Measurements from ENCODE around the gene DAB2IP.
A peak's percentile ranks its signal among the peaks of the same experiment; 100 is the strongest.
"Not testable (repeated sequence)": the region's sequence is repeated elsewhere in the genome, so short reads cannot be mapped to it uniquely, and the experiment has no call there.

The DAB2IP gene

DNA sequence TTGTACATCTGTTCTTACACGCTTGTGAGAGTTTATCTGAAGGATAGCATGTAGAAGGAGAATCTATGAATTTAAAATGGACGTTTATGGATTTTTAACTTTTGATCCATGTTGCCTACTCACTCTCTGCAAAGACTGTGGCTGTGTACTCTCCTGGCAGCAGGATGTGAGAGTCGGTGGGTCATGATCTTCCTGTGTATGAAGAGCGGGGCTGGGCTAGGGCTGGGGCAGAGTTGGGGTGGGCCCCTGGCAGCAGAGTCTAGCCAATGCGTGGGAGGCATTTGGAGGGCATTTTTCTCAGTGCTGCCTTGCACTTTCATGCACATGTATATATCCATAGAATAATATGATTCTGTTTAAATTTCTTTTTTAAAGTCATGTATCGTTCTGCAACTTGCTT, 24.0 kb upstream of the DAB2IP start:
- no peak for DNase-seq

DNA sequence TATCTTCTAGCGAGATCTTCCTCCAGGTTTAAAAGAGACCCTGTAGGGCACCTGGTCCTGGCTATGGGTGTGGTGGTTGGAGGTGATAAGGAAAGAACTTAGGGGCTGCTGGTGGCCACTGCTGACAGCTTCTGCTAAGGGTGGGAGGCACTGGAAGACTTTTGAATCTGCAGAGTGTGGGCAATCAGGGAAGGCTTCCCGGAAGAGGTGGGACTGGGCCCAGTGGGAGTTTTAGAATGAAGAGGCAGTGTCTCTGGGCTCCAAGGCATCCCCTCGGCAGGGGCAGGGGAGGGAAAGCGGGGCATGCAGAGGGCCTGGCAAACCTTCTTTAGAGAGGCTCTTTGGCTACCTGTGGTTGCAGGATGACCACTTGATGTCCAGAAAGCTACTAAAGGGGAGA, 23.0 kb upstream of the DAB2IP start:
- no peak for DNase-seq

DNA sequence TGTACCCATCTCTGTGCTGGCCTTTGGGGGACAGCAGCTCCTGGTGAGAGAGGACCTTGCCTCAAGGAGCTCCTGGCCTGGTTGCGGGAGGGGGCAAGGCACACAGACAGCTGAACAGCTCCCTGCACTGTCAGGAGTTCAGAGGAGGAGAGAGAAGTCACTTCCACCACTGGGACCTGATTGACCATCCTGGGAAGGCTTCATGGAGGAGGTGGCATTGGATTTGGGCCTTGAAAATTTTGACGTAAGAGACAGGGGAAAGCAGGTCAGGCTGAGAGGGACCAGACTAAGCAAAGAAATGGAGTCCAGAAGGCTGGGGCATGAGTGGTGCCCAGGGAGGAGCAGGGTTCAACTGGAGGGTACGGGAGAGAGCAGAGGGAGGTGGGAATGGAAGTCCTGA, 20.3 kb upstream of the DAB2IP start:
- DNase-seq: no peak

DNA sequence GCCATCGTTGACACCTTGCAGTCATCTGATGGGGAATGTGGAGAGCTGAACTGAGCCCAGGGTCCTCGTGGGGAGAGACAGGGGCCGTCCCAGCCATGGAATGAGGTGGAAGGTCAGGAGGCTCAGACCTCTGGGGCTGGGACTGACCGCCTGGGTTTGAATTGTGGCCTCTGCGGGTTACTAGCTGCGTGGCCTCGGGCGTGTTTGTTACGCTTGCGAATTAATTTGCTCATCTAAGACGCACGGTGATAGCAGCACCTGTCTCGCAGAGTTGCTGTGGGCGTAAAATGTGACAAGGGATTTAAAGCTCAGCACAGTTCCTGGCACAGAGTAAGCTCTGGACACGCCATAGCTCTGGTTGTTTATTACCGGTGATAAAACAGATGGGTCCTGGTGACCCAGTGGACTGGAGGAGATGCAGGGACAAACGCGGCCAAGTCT, 19.4 kb upstream of the DAB2IP start:
- no peak for DNase-seq

DNA sequence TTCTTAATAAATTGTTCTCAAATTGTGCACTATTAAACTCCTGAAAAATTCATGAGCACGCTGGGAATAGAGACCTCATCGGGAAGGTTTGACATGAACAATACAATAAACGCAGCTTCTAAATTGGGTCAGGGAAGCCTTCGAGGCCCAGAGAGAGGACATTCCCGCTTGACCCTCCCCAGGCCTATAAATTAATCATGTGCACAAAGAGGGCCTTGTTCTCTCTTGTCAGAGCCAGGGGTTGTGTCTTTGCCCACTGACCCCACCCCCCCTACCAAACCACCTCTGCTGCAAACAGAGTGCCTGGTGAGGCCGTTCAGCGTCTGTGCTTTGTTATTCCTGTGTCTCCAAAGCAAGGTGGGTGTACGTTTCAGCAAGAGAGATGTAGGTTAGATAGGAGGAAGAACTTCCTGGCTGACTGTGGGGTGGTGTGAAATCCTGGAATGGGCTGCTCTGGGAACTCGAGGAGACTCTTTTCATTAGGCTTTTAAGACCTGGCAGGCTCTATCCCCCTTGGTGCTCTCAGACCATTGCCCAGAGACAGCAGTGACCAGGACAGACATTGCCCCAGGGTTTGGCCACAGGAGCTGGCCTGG, 18.2 kb upstream of the DAB2IP start:
- no peak for DNase-seq

DNA sequence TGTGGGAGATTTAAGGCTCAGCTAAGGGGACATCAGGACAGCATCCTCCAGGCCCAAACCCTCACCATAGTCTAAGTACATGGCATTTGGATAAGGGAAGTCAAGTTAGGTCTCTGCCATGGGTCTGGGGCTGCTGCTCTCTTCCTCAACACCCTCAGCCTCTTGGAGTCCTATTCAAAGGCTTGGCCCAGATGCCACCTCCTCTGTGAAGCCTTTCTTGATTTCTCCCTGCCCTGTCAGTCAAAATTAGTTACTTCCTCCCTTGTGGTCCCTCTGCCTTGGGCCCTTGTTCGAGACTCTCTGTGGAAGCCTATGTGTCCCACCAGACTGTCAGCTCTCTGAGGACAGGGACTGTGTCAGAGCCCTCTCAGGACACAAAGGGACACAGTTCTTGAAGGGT, 17.7 kb upstream of the DAB2IP start:
- DNase-seq: no peak

DNA sequence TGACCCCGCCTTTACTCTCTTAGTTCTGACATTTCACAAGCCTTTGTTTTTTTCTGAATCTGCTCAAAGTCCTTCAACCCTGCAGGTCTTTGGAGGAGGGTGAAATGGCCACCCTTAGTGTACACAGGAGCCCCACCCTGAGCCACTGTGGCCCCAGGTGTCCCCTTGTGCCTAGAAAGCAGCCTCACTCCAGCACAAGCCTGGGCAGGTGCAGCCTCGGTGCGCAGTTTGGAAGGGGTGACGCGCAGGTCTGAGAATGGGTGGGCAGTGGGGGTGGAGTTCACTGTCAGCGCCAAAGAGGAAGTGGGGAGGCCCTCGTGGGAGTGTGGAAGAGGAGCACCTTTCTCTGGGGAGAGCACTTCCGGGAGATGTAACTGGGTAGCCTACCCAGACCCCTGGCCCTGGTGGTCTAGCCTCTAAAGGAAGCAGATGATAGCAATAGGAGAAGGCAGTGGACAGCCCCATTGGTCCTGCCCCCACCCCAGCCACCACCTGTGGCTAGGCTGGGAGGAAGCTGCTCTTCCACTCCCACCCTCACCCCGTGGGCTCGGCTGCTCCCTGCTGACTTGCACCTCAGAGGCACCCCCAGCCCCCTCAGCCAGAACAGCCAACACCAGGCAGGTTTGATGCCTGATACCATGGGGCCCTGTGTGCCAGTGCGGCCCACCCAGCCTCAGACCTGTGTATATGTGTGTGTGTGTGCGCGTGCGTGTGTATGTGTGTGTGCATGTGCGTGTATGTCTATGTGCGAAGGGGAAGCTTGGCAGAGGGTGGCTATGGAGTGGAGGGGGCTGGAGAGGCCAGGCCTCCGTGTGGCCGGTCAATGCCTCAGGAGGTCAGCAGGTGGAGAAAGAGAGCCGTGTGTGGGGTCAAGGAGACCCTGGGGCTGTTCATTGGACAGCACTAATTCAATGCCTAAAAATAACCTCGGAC, 16.8 kb upstream of the DAB2IP start:
- DNase-seq: no peak

DNA sequence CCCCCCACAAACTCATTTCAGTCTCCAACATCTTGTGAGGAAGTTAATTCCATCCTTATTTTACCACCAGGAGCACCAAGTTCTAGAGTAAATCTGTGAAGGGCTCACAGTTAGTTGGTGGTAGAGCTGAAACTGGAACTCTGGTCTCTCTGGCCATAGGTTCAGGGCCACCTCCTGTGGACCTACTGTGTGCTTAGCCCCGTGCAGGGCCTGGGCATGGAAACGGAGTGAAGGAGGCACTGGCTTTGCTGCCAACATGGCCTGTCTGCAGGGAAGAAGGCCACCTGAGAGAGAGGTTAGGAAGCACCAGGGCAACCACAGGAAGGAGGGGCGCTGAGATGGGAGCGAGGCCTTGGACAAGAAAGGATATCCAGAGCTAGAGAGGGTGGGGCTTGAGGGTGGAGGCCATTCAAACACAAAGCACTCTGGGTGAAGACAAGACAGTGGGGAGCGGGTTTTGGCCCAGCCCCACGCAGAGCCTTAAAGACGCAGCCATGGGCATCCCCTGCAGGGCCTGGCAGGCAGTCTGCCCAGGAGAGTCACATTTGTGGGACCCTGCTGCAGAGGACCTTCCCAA, 16.0 kb upstream of the DAB2IP start:
- DNase-seq: no peak

DNA sequence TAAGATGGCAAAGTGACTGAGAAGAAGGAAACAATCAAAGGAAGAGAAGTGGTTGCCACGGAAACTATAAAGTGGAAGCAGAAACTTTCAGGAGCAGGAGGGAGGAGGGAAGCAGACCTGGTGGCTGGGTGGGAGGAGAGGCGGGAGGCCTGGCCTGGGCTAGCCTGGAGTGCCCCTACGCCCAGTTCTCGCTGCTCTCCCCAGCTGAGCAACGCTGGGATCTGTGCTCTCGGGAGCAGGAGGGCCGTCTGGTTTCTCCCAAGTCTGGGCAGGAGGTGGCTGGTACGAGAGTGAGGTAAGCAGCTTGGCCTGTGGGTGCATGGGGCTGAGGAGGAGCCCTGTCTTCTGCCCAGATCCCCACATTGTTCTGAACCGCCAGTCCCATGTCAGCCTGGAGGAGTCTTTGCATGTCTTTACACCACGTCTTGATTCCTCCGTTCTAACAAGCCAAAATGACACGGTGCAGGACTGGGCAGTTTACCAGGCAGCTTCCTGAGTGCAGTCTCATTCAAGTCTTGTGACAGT, 15.0 kb upstream of the DAB2IP start:
- no peak for DNase-seq

DNA sequence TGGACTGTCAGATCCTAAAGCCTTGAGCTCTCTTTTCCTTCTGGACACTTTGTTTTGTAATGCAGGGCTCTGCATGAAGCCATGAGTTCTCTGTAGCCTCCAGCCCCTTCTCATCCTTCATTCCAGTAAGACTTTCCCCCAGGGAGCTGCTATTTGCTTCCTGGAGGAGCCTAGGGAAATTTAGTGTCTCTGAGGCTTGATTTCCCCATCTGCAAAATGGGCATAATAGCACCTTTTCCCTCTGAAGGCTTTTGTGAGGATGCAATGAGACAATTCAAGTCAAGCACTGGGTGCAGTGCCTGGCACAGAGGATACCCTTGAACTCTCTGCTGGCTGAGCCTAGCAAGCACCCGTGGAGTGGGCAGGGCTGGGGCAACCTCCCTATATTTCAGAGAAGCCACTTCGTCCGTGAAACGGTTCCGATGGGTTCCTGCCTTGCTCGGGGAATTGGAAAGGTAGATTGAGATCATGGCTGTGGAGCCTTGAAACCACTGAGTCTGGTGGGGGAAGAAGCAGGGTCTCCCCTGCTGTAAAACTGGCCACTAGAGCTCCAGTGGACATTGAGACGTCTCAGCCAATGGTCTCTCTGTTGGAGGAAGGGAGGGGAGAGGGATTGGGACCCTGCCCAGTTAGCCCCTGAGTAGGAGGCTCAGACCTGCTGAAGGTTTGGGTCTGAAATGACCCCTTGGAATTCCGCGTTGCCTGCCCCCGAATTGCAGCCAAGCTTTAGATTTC, 14.3 kb upstream of the DAB2IP start:
- DNase-seq: no peak

DNA sequence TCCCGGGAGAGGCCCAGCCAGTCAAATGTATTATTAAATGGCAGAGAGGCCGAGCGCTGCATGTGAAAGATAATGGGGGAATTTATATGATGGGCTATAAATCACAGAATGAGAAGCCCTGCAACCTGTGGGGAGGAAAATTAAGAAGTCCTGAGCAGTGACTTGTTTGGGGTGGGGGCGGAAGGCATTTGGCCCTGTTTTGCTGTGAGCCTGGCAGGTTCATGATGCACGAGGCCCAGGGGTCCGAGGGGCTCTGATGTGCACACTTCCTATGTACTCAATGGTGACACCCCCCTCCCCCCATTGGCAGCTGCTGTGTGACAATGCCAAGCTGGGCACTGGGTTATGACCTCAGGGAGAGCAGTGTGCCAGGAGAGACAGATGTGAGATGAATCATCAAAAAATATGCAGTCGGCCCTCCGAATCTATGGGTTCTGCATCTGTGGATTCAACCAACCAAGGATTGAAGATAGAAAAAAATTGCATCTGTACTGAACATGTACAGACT, 13.7 kb upstream of the DAB2IP start:
- DNase-seq: no peak

DNA sequence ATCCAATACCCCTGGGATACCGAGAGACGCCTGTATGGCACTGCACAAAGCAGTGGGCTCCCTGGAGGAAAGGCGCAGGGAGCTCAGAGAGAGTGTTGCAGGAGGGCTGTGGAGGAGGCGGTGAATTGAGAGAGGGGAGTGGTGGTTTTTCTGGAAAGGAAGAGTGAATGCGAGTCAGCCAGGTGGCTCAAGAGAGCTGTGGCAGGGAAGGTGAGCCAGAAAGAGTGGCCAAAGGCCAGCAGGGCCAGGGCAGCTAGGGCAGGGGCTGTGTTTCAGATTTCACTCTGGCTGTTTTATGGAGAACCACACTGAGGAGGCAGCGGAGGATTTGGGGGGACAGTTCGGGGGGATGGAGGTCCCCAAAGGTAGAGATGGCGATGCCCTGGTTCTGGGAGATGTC, 13.0 kb upstream of the DAB2IP start:
- no peak for DNase-seq

DNA sequence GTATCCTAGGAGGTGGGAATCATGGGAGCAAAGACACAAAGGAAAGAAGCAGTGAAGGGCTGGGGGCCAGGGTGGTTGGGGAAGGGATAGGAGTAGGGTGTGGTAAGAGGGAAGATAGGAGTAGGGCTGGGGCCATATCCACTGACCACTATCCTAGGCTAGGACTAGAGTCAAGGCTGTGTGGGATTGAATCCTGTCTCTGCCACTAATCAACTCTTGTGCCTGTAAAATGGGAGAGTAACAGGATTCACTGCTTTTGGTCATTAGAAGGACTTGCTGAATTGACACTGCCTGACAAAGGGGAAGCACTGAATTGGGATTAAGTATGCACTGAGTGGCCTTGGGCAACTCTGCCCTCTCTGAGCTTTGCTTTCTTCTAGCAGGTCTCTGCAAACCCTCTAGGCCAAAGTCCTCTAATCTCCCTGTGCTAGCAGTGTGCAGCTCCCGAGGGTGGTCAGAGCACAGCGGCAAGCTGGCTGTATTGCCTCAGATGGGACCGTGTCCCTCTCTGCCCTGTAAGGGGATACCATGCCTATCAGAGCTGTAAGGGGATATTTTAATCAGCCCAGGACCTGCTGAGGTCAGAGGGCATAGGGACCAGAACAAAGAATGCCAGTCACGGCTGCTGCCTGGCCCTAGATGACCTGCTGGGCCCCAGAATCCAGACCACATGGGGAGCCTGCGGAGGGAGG, 12.4 kb upstream of the DAB2IP start:
- DNase-seq: no peak

DNA sequence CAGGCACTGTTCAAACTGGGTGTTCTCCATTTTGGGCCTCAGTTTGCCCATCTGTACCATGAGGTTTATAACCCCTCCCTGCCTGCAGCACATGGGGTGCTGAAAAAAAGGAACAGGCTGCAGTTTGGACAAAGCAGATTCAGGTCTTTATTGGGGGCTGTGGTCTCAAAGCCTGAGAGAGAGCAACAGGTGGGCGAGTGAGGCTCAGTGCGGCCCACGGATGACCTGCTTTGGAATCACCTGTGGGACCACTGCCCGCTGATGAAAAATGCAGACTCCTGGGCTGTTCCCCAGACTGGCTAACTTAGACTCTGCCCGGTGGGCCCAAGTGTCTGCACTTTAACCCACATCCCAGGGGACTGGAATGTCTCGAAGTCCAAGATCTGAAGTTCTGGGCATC, 11.8 kb upstream of the DAB2IP start:
- no peak for DNase-seq

DNA sequence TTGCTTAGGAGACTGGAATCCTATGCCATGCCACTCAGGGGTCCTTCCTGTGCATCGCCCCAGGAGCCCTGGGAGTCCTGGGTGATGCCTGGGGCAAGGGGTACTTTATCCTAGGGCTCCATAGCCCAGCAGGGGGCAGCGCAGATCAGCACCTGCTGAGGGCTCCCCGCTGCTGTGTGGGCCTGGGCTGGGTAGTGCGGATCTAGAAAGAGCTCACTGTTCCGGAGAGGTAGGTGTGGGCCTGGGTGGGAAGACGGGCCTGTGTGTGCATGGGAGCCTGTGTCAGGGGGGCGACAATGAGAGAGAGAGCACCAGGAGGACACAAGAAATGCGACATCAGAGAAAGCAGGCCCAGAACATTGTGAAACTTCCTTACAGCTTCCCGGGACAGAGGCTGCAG, 11.4 kb upstream of the DAB2IP start:
- DNase-seq: peak; percentile 45

DNA sequence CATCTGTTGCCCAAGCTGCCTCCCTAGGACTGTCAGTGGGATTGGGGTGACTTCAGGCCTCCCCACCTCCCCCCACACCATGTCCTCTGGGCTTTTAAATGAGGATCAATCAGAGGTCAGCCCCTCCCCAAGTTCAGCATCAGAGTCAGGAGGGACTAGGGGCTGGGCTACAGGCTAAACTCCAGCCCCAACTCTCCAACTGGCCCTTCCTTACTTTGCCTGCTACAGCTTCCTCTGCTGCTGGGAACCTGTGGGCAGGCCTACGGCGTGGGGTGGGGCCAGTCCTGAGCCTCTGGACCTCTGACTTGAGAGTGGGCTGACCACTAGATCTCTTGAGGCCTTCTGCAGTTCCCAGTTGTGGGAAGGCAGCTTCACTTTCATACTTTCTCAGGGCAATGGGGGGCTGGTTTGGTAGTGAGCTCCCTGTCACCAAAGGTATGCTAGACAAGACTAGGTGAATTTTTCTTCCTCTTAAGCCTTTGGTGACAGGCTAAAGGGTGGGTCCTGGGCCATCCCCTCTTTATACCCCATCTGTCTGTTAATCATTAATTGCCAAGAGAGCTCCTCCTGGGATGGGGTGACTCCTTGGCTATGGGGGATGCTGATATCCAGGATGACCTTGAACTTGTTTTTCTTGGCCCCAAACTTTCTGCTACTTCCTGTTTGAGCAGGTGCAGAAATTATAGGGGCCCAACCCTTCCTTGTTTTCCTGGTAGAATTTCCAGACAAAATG, 10.8 kb upstream of the DAB2IP start:
- no peak for DNase-seq

DNA sequence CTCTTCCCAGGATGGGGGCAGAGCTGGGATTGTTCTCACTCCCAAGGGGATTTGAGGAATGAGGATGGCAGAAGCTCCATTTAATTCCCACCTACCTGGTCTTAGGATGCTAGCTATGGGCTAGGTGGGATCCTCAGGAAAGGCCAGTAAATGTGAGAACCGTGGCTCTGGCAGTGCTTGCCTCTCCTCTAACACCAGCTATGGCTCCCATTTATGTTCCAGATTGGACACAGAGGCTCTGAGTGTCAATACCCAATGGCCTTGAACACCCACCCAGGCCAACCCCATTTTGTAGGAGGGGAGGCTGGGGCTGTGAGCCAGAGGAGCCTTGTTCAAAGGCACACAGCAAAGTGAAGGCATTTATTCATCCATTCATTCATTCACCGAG, 10.2 kb upstream of the DAB2IP start:
- no peak for DNase-seq

DNA sequence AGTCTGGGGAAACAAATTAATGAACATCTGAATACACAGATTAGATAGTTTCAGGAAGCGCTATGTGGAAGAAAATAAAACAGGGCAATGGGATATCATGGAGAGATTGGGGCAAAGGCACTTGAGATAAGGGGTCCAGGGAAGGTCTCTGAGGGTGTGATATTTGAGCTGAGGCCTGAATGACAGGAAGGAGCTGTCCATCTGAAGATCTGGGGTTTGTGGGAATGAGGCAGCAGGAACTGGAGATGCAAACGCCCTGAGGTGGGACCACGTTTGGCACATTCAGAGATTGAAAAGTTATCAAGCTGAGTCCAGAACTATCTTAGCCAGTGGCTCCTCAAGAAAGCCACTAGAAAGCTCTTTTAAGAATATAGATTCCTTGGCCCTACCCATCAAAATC, 8.7 kb upstream of the DAB2IP start:
- no peak for DNase-seq

DNA sequence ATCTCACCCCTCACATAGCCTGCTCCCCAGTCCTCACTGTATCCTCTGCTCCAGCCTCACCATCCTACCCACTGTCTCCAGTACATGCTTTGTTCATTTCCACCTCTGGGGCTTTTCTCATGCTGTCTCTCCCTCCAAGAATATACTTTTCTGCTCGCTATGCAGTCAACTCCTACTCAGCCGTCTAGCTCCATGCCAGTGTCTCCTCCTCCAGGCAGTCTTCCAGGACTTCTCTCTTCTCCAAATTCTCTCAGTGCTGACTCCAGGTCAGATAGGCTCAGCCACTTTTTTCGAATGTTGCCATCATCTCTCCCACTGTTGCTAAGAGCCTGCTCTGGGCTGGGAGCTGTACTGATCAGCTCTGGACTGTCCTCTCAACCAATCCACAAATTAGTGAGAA, 8.0 kb upstream of the DAB2IP start:
- no peak for DNase-seq

DNA sequence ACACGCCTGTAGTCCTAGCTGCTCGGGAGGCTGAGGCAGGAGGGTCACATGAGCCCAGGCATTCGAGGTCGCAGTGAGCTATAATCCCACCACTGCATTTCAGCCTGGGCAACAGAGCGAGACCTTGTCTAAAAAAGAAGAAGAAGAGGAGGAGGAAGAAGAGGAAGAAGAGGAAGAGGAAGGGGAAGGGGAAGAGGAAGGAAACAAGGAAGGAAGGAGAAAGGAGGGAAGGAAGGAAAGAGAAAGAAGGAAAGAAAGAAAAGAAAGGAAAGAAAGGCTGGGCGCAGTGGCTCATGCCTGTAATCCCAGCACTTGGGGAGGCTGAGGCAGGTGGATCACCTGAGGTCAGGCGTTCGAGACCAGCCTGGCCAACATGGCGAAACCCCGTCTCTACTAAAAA, 7.4 kb upstream of the DAB2IP start:
- DNase-seq: not testable (repeated sequence)

DNA sequence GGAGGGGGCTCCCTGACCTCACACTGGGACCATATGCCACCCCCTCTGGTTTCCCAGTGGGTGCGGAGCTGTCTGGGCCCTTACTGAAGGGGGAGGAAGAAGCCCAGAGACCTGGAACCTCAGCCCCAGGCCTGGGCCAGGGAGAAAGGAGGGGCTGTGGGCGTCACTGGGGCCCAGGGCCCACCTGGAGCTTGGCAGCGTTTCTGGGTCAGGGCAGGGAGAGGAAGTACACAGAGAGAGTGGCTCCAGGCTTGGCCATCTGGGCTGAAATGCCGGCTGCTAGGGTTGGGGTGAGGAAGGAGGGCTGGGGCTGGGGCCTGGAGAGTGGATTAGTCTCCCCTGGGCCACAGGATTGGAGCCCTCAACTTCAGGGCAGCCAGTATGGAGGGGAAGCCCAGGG, 6.4 kb upstream of the DAB2IP start:
- DNase-seq: no peak
